Fibroblast of the conjunctiva (primary cell): ENCODE results near the gene HOXA4.
A peak's percentile ranks its signal among the peaks of the same experiment; 100 is the strongest.

Experiments used
- DNase-seq: peaks from one replicate; pipeline ENCODE4 v3.0.0-alpha.2; 2010; ENCODE audit warnings: low read depth

The HOXA4 gene

DNA sequence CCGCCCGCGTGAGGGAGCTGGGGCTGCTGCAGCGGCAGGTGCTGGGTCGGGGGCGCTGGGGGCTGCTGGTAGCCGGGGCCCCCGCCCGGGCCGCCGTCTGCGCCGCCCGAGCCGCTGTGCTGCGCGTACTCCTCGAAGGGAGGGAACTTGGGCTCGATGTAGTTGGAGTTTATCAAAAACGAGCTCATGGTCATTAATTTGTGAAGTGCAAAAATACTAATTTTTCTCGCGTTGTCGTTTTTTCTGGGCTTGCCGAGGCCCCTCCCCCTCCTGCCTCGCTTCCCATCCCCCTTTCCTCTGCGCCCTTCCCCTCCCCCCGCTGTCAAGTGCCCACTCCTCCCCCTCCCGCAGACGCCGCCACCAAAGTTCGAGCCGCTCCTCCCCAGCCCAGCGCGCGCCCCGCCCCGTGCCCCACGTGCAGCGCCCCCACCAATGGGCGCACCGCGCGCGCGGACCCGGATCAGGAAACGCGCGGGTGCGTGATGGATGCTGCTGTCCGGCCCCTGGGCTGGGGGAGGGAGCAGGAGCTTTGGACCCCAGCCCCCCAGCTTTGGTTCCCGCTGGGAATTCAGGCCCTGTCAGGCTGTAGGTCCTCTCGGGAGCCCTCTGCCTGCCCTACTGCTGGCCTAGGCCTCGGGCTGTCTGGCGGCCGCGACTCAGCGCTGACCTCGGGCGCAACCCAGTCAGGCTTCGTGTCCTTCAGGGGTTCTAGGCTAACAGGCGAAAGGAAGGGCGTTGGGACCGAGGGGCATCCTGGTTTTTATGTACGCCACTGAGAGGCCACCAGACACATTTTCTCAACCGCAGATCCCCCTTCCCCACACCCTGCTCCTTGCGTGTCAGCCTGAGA, at the start of gene HOXA4:
Gene HOXA4 (minus strand): TSS at position 218 of the 850 bp plus-strand sequence. CDS start 24 bp downstream, at position 194.
- DNase-seq = no peak

DNA sequence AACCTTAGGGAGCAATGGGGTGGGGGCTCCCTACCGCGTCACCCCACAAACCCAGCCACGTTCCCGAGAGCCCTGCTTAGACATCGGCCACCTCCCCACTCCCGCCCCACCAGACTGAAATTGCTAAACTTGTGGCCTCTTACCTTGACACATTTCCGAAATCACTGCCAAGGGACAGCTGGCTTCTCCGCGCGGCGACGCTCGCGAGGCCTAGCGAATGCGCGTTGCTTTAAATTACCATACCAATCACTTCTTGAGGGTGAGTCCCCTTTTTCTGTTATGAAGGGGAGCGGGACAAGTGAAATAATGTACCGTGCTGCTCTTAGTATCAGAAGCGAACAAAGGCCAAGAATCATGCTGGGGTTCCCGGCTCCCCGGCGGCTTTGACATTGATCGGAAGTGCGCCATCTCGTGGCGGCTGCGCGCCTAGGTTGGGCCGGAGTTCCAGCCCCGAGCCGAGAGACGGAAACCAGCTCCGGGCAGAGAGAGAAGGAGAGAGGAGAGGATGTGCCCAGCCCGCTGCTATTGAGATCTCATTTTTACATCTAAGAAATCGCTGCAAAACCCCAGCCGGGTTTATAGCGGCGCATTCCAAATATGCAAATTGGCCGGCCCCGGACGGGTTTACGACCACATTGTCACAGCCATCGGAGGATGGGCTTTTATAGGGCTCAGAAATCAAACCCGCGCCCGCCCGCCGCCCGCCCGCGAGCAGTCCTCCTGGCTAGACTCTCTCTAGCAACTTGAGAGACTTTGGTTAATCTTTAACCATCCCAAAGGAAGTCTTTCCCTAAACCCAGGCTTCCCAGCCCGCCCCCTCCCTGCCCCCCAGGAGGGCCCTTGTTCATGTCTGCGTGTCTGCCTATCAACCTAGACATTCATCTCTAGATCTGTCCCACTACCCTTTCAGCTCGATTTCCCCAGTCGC, 49.2 kb upstream of the HOXA4 start:
- peak; percentile 8 for DNase-seq

DNA sequence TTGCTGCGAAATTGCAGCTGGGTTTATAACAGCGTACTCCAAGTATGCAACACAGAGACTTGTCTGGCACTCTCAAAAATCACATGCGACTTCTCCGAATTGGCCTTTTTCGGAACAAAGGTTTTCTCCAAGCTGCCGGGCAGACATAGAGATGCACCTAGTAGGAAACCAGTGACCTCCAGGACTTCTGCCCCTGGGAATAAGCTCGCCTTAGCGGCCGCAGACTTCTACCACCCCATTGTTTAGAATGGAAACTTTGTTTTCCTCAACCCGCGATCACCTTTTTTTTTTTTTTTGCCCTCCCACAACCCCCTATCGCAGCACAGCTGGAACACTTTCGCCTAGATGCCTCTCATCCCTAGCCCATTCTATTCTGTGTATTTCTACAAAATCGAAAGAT, 48.5 kb upstream of the HOXA4 start:
- DNase-seq = no peak

DNA sequence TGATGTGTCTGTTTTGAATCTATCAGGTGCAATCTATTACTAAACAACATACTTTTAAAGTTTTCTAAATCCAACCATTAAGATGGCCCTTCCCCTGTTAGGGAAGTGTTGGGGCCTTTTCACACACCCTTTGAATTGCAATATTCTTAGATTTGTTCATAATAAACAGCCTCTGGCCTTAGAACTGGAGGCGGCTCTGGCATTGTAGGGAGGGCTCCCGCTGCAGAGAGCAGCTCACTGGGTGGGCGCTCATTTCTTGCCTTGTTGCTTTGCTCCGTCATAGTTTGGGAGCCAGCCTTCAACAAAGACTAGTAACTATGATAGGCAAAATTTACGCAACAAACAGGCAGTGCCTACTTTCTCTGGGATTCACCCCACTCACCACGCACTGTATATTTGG, 47.8 kb upstream of the HOXA4 start:
- DNase-seq = no peak

- no peak for DNase-seq
Measured at GRCh38 chr7:27177795-27178320, 47.3 kb upstream of the HOXA4 start.

DNA sequence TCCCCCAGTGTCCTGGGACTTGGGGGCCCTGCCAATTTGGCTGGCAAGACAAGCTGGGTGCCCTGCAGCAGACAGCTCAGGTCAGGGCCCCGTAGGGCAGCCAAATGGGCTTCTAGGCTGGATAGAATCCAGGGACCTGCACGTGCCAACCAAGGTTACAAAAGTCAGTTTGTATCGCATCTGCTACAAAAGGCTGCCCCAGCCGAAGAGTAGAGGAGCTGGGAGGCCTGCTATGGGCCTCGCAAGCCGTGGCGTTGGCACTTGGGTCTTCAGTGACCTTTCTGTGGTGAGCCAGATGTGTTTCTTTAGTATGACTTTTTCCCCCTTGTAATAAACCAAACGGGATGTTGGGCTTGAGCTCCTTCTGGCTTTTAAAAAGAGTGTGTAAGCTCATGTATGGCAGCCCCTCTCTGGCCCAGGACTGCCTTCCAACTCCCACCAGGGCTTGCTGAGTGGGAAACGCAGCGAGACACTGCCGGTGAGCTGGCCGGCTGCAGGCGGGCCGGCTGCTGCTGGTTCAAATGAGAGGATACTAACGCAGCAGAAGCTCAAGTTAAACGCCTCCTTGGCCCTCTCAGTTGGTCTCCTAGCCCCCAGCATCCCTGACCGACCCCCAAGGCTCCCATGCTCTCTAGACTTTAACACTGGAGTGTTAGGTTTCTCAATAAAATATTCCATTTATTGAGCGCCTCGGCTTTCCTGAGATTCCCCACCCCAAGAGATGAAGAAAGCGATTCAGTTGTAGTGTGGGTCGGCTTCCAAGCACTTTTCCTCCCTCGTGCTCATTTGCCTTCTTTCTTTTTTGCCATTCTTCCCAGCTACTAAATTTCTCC, 46.6 kb upstream of the HOXA4 start:
- DNase-seq = no peak

- DNase-seq = no peak
Measured at GRCh38 chr7:27176524-27176845, 45.9 kb upstream of the HOXA4 start.

DNA sequence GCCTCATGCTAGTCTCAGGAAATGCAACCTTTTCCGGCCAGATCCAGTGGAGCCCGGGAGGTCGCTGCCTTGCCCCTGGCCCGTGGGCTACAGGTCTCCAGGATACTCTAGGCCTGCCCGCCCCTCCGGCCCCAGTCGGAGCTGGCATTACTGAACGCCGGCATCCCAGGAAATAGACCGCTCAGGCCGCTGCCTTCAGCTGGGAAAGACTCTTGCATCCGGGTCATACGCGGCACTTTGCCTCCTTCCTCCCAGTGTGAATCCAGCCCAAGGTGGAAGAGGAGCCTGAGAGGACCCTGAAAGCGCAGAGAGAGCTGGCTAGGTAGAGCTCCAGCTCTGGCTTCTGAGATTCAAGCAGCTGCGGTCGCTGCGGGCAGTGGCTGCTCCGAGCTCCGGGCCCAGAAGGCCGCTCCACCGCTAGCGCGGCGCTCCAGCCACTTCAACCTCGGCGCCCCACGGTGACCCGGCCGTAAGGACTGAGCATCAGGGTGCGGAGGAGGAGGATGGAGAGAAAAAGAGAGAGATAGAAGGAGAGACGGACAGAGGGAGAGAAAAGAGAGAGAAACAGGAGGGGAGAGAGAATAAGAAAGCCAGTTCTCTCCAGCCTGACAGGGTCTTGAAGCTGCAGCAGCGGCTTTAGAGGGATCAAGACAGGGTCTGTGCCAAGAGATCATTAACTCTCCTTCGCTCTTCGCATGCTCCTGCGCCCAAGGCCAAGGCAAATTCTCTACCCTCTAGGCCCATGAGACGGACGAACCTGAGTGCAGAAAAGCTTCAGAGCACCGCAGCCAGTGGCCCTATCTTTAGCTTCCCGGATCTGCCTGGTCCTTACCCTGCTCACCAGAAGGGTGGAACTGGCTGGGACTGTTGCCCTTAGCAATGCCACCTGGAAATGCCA, 45.3 kb upstream of the HOXA4 start:
- no peak for DNase-seq

- DNase-seq = no peak
Measured at GRCh38 chr7:27174874-27175625, 44.5 kb upstream of the HOXA4 start.

DNA sequence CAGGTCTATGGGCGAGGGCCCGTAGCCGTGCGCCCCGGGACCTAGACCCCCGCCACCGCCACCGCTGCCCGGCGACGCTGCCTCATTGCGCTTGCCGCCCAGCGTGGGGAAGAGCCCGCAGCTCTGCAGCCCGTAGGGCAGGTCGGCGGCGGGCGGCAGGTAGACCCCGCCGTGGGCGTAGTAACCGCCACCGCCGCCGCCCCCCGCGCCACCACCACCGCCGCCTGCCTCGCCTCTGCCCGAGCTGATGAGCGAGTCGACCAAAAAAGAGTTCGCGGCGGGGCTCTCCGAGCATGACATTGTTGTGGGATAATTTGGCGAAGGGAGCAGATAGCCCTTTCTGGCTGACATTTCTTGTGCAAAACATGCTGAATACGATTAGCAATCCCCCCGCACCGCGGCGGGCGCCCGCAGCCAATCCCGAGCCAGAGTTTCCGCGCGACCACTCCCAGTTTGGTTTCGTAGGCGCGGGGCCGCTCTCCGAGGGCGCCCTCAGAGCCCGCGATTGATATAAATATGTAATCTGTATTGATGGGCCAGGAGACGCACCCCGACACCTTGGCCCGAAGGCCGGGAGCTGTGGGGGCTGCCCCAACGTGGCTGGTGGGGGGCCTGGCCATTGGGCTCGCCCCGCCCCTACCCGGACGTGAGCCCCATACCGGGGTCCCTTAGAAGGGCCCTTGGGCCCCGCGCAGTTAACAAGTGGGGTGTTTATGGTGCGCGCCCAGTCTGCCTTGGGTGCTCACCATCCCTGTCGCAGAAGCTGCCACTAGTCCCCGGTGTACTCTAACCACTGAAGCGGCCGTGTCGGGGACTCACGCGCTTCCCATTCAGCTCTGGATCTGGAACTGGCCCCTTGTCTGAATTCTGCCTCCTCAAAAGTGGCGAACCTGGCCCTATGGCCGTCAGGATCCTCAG, 43.7 kb upstream of the HOXA4 start, which contains the start of gene HOXA10:
Gene HOXA10 (minus strand): TSS at position 365 of the 918 bp plus-strand sequence. CDS start 14 bp downstream, at position 351.
- DNase-seq = no peak

- no peak for DNase-seq
Measured at GRCh38 chr7:27173511-27173955, 43.0 kb upstream of the HOXA4 start.

- DNase-seq = no peak
Measured at GRCh38 chr7:27172823-27173510, 42.4 kb upstream of the HOXA4 start.

DNA sequence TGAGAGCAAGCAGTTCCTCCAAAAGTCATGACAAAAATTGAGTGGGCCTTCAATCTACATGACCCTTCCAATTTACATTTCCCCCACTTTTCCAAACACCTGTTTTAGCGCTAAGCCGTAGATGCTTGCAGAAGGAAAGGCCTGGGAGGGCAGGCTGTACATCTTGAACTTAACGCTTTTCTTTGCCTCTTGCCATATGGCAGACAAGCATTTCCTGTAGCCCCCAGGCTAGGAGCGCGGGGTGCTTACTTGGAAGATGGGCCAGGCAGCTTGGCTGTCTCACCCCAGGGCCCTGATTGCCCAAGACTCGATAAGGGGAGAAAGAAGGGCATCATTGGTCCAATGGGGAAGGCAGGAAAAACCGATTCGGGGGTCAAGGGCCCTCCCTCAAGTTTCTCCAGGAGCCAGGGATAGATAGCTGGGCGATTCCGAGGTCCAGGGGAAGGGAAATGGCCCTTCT, 41.8 kb upstream of the HOXA4 start:
- DNase-seq = no peak

- DNase-seq = no peak
Measured at GRCh38 chr7:27171637-27172314, 41.2 kb upstream of the HOXA4 start.

DNA sequence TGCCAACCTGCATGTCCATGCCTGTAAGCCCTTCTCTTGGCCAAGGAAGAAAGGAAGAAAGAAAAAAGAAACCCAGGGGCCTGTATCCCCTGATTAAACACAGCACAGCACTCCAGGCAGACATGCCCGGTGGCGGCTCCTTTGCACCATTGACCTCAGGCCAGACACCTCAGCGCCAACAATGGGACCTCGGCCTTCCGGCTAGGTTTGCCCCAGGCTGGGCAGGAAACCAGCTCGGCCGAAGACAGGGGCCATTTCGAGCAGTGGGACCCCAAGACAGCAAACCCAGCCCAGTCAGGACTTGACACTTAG, 40.7 kb upstream of the HOXA4 start:
- no peak for DNase-seq

DNA sequence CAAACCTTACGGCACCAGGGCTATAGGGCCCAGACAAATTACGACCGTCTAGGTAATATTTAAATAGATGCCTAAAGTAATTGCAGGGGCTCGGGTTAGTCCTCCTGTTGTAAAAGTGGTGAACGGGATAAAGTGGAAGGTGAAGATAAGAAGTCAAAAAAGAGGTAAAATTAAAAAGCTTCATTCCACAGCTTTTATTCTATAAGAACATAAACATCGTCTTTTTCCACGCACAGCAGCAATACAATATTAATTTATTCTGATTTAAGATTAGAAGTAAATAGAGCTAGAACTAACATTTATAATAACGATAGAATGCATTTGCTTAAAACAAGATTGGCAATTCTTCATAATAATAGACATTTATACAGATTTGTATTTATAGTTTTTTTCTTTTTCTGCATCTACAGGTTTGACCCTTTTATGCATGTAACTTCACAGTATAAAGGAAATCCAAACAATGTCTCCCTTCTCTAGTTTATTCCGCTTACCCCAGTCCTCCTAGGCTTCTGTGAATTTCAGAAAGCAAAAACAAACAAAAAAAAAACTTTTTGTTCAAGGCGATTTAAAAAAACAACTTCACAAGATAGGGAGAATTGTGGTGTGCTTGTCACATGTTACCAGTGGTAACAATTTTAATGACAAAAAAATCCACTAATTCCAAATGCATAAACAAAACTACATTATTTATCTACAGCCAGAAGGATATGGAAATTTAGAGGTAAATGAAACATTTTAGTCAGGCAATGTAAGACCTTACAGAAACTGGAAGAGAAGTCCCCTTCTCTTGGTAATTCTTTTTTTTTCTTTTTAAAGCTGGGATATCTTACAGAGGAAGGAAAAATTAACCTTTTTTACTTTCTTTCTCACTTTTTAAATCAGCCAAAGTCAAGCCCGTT, 40.1 kb upstream of the HOXA4 start:
- DNase-seq = no peak
